ENCODE data around the gene ZNF579.
A peak's percentile ranks its signal among the peaks of the same experiment; 100 is the strongest.

Gene ZNF579

GRCh38 chr19:55598719-55599467, 18.2 kb upstream of the ZNF579 start:
- Histone ChIP-seq H3K79me2 (ENCODE audit: insufficient read depth, low read depth) (no peaks in the 10 kb centered on the region), H3K36me3 (ENCODE audit: insufficient read depth) (no peaks in the 10 kb centered on the region), H3K4me1 (ENCODE audit: low read depth, poor library complexity, severe bottlenecking) (peaks cover 1% of the 10 kb centered on the region), H3K9ac (peak overlapping the region; percentile 92), H3K4me2 (peak overlapping the region; percentile 27; the same call in 1 of the 2 replicates), H3K27ac (peak overlapping the region; percentile 84), H2AFZ (ENCODE audit: low read depth) (peak overlapping the region; percentile 97; the same call in 1 of the 2 replicates), H3K4me3 (IDR thresholded peaks at IDR 0.05; ENCODE audit: insufficient read depth, low read depth, low read length) (no peak overlapping the region), H3K27me3 (ENCODE audit: insufficient read depth, low read depth) (no peaks in the 10 kb centered on the region), H4K20me1 (ENCODE audit: insufficient read depth) (no peaks in the 10 kb centered on the region)
- no peak for TF ChIP-seq CTCF (conservative IDR thresholded peaks at IDR 0.05; ENCODE audit: low read depth, low read length)

GRCh38 chr19:55598034-55598433, 17.4 kb upstream of the ZNF579 start:
- no peak overlapping the region for H2AFZ ChIP-seq (ENCODE audit: low read depth)
- no peaks in the 10 kb centered on the region for H4K20me1 ChIP-seq (ENCODE audit: insufficient read depth)
- H3K9ac ChIP-seq: no peak overlapping the region
- H3K27ac ChIP-seq: no peak overlapping the region
- H3K79me2 ChIP-seq (ENCODE audit: insufficient read depth, low read depth): no peaks in the 10 kb centered on the region
- no peak for TF ChIP-seq CTCF (conservative IDR thresholded peaks at IDR 0.05; ENCODE audit: low read depth, low read length)
- no peak overlapping the region; the same call in 1 of the 2 replicates for H3K4me2 ChIP-seq
- H3K4me3 ChIP-seq (IDR thresholded peaks at IDR 0.05; ENCODE audit: insufficient read depth, low read depth, low read length): no peak overlapping the region
- H3K4me1 ChIP-seq (ENCODE audit: low read depth, poor library complexity, severe bottlenecking): no peaks in the 10 kb centered on the region
- no peaks in the 10 kb centered on the region for H3K36me3 ChIP-seq (ENCODE audit: insufficient read depth)
- no peaks in the 10 kb centered on the region for H3K27me3 ChIP-seq (ENCODE audit: insufficient read depth, low read depth)

GRCh38 chr19:55597501-55597921, 16.9 kb upstream of the ZNF579 start:
- no peaks in the 10 kb centered on the region for H4K20me1 ChIP-seq (ENCODE audit: insufficient read depth)

GRCh38 chr19:55596304-55596703, 15.7 kb upstream of the ZNF579 start:
- Histone ChIP-seq H4K20me1 (ENCODE audit: insufficient read depth) (no peaks in the 10 kb centered on the region), H3K27ac (no peak overlapping the region), H3K36me3 (ENCODE audit: insufficient read depth) (no peaks in the 10 kb centered on the region), H3K4me3 (IDR thresholded peaks at IDR 0.05; ENCODE audit: insufficient read depth, low read depth, low read length) (no peak overlapping the region), H3K4me1 (ENCODE audit: low read depth, poor library complexity, severe bottlenecking) (no peaks in the 10 kb centered on the region), H3K4me2 (no peak overlapping the region), H2AFZ (ENCODE audit: low read depth) (no peak overlapping the region), H3K79me2 (ENCODE audit: insufficient read depth, low read depth) (no peaks in the 10 kb centered on the region), H3K27me3 (ENCODE audit: insufficient read depth, low read depth) (no peaks in the 10 kb centered on the region), H3K9ac (no peak overlapping the region)
- TF ChIP-seq CTCF (conservative IDR thresholded peaks at IDR 0.05; ENCODE audit: low read depth, low read length): no peak

More at GRCh38 chr19:55597501-55597921, 16.9 kb upstream of the ZNF579 start:
- H3K9ac ChIP-seq: no peak overlapping the region
- no peaks in the 10 kb centered on the region for H3K36me3 ChIP-seq (ENCODE audit: insufficient read depth)
- H3K4me1 ChIP-seq (ENCODE audit: low read depth, poor library complexity, severe bottlenecking): no peaks in the 10 kb centered on the region
- no peak overlapping the region for H3K27ac ChIP-seq
- H3K4me2 ChIP-seq: no peak overlapping the region
- TF ChIP-seq CTCF (conservative IDR thresholded peaks at IDR 0.05; ENCODE audit: low read depth, low read length): no peak
- no peak overlapping the region for H2AFZ ChIP-seq (ENCODE audit: low read depth)
- H3K79me2 ChIP-seq (ENCODE audit: insufficient read depth, low read depth): no peaks in the 10 kb centered on the region
- H3K27me3 ChIP-seq (ENCODE audit: insufficient read depth, low read depth): no peaks in the 10 kb centered on the region
- no peak overlapping the region for H3K4me3 ChIP-seq (IDR thresholded peaks at IDR 0.05; ENCODE audit: insufficient read depth, low read depth, low read length)
